GM19035 (cell line): ENCODE results near the gene FANCE.

Experiments
- ATAC-seq: cut with Tn5 transposase; IDR thresholded peaks from one replicate; pipeline ENCODE4 v1.9.1; 2021; ENCODE audit not compliant: unreplicated experiment

FANCE gene

GRCh38 chr6:35483490-35483889 lies 31.4 kb downstream of the FANCE start:
- ATAC-seq, result no peak

GRCh38 chr6:35483893-35484645 lies 31.9 kb downstream of the FANCE start:
- no peak for ATAC-seq

- ATAC-seq, result no peak
Measured at GRCh38 chr6:35484921-35485392, 32.8 kb downstream of the FANCE start.

GRCh38 chr6:35485402-35485877 lies 33.3 kb downstream of the FANCE start:
- no peak for ATAC-seq

- no peak for ATAC-seq
Measured at GRCh38 chr6:35486005-35486925, 34.1 kb downstream of the FANCE start.

GRCh38 chr6:35487658-35488516 lies 35.7 kb downstream of the FANCE start:
- ATAC-seq, result no peak

- no peak for ATAC-seq
Measured at GRCh38 chr6:35488517-35488862, 36.4 kb downstream of the FANCE start.

- ATAC-seq, result no peak
Measured at GRCh38 chr6:35489066-35489465, 36.9 kb downstream of the FANCE start.

GRCh38 chr6:35489995-35490791 lies 38.1 kb downstream of the FANCE start:
- ATAC-seq, result no peak

- ATAC-seq, result no peak
Measured at GRCh38 chr6:35490821-35491557, 38.9 kb downstream of the FANCE start.

- no peak for ATAC-seq
Measured at GRCh38 chr6:35491558-35492257, 39.6 kb downstream of the FANCE start.

- no peak for ATAC-seq
Measured at GRCh38 chr6:35492258-35492973, 40.3 kb downstream of the FANCE start.

GRCh38 chr6:35492974-35493284 lies 40.8 kb downstream of the FANCE start:
- ATAC-seq, result no peak

- ATAC-seq, result no peak
Measured at GRCh38 chr6:35493307-35493983, 41.3 kb downstream of the FANCE start.

- no peak for ATAC-seq
Measured at GRCh38 chr6:35494161-35494563, 42.0 kb downstream of the FANCE start.

- ATAC-seq, result no peak
Measured at GRCh38 chr6:35495258-35496035, 43.3 kb downstream of the FANCE start.
